Astrocyte of the hippocampus (primary cell): Measurements from ENCODE around the gene CCDC87.
A peak's percentile ranks its signal among the peaks of the same experiment; 100 is the strongest.
"Not testable (repeated sequence)": the region's sequence is repeated elsewhere in the genome, so short reads cannot be mapped to it uniquely, and the experiment has no call there.

Experiments
- DNase-seq: peaks from one replicate; pipeline ENCODE4 v3.0.0; 2011; ENCODE audit warnings: low read depth, low spot score

CCDC87 gene

GRCh38 chr11:66582565-66583147 lies 10.2 kb downstream of the CCDC87 start:
- not testable (repeated sequence) for DNase-seq

GRCh38 chr11:66581261-66581660 lies 11.6 kb downstream of the CCDC87 start:
- DNase-seq = no peak

- no peak for DNase-seq
Measured at GRCh38 chr11:66580803-66581202, 12.1 kb downstream of the CCDC87 start.

- DNase-seq = peak; percentile 86
Measured at GRCh38 chr11:66579017-66579606, 13.8 kb downstream of the CCDC87 start.

GRCh38 chr11:66570850-66571180 lies 22.0 kb downstream of the CCDC87 start:
- no peak for DNase-seq

DNA sequence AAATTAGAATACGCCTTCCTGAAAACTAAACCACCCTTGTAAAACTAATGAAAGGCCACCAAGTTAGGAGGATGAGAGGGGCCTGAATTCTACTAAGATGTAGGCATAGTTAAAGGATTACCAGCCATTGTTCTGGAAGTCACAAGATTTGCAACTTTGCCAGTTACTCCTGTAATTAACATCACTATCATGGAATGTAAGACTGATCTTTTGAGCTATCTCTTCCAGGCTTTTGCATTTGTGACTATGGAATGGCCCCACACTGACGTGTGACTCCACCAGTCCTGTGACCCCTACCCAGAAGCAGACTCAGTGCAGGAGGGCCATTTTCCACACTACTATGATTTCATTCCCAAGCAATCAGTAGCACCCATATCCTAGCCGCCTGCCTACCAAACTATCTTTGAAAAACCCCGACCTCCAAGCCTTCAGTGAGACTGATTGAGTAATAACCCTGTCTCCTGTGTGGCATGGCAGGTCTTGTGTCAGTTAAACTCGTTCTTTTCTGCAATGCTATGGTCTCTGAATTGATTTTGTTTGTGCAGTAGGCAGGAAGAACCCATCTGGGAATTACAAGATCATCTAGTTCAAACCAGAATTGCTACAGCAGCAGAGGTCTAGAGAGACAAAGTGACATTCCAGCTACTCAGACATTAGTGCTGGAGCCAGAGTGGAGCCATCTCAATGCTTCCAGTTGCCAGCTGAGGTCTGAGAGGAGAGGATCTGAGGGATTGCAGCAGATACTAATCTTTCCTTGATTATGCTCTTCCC lies 22.6 kb downstream of the CCDC87 start:
- DNase-seq = no peak

DNA sequence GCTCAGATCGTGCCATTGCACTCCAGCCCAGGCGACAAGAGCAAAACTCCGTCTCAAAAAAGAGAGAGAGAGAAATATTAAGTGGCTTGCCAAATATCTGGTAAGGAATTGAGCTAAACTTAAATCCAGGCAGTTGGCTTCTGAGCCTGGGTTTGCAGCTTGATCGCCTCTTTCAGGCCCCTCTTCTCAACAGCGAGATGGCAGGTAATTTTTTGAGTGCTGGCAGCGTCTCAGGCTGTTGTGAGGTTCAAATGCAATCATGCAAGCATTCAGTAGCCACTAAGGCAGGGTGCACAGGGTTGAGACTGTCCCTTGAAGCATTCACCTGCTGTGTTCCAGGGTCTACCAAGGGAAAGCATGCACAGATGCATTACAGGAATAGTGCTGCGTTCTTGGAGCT lies 23.8 kb downstream of the CCDC87 start:
- DNase-seq = no peak

DNA sequence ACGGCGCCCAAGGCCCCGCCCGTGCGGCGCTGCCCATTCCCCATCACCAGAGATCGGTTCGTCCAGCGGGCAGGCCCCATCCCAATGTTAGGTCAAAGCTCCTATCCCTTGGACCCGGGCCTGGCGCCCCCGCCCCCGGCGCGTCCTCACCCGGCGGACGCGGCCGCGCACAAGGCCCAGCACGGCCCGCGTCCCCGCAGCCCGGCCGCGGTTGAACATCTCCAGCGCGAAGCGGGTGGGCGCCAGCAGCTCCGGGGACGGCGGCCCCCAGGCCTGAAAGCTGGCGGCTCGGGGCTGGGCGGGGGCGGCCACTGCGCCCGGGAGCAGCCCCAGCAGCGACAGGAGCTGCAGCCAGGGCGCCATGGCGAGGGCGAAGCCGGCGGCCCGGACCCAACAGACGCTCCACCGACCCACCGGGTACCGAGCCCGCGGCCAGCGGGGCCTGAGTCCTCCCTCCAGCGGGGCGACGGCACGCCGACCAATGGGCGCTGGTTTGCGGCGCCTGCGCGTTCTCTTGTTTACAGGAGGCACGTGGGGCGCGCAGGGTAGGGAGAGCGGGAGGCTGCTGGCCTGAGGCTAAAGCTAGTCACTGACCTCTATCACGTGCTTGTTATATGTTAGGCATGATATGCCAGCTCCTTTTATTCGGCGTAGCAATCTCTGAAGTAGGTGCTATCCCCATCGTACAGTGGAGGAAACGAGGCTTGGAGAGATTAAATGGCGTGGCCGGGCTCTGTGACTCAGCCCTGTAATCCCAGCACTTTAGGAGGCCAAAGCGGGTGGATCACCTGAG lies 24.5 kb downstream of the CCDC87 start, which contains the start of gene CTSF:
Gene CTSF (minus strand): TSS at position 483 of the 793 bp plus-strand sequence. CDS start 120 bp downstream, at position 363.
- peak; percentile 88 for DNase-seq

GRCh38 chr11:66567787-66568123 lies 25.1 kb downstream of the CCDC87 start:
- DNase-seq = no peak

GRCh38 chr11:66566221-66566620 lies 26.6 kb downstream of the CCDC87 start:
- no peak for DNase-seq

GRCh38 chr11:66564984-66565383 lies 27.9 kb downstream of the CCDC87 start:
- no peak for DNase-seq

- DNase-seq = no peak
Measured at GRCh38 chr11:66564538-66564937, 28.3 kb downstream of the CCDC87 start.

DNA sequence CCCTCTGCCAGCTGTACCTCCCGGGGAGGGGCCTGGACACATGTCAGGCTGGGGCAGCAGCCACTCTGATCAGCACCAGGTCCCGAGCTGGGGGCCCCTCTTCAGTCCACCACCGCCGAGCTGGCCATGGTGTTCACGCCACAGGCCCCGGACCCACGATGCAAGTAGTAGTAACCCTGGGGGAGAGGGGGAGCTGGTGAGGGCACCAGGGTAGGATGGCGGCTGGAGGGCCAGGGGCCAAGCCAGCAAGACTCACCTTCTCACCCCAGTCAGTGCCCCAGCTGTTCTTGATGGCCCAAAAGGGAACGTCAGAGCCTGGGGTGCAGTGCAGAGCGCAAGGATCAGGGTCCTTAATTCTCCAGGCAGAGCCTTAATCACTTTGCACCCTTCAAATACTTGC lies 29.0 kb downstream of the CCDC87 start:
- no peak for DNase-seq

DNA sequence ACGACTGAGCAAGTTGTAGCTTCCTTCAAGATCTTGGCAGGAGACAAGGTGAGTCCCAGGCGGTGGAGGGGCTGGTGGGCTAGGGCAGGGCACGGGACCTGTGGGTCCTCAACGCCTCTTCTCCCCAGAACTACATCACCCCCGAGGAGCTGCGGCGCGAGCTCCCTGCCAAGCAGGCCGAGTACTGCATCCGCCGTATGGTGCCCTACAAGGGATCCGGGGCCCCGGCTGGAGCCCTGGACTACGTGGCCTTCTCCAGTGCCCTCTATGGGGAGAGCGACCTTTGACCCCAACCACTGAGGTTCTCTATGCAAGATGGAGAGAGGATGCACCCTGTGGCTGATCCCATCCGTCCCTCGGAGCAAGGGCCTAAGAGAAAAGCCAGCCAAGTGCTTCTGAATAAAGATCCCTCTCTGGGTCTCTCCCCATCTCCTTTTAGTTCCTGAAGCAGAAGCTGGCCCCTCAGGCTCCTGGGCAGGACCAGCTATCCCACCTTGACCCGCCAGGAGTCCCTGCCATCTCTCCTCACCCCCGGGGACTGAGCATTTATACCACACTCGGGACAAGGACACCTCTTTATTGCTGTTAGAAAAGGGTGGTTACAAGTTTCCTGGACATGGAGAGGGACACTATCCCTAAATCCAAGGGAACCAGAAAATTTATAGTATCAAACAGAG lies 29.8 kb downstream of the CCDC87 start:
- no peak for DNase-seq

DNA sequence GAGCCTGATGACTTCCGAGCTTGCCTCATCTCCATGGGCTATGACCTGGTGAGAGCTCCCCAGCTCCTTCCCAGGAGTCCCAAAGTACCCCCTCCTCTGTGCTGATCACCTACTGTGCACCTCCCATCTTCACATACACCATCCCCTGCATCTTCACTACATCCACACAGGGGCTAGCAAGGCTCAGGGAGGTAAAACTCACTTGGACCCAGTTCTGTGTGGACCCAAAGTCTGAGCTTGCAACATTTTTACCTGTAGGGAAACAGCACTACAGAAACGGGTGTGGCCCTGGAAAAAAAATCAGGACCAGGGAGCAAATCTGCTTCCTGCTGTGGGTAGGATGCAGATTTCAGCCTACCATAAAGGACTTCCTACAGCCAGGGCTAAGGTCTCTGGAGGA lies 30.6 kb downstream of the CCDC87 start:
- no peak for DNase-seq

GRCh38 chr11:66561975-66562248 lies 31.0 kb downstream of the CCDC87 start:
- no peak for DNase-seq

DNA sequence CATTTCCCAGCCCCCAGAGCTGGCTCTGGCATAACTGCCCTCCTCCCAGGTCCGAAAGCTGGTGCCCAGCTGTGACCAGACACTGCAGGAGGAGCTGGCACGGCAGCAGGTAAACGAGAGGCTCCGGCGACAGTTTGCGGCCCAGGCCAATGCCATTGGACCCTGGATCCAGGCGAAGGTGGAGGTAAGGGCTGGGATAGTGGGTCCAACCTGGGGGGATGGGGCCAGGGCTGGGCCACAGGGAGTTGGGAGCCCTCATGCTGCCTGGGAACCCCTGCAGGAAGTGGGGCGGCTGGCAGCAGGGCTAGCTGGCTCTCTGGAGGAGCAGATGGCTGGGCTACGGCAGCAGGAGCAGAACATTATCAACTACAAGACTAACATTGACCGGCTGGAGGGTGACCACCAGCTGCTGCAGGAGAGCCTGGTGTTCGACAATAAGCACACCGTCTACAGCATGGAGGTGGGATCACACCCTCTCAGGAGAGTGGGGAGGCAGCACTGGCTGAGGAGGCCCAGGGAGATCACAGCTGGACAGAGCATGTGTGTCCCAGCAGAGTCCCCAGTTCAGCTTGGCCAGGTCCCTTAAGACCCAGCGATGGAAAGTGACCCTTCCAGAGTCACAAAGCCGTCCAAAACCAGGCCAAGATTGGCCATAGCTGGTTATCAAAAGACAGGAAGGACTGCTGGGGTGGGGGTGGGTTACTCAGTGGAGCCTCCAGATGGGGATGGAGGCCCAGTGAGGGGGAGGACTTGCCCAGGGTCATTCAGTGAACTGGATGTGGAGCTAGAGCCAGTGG lies 31.5 kb downstream of the CCDC87 start:
- DNase-seq = no peak

GRCh38 chr11:66559866-66560676 lies 32.8 kb downstream of the CCDC87 start:
- no peak for DNase-seq

DNA sequence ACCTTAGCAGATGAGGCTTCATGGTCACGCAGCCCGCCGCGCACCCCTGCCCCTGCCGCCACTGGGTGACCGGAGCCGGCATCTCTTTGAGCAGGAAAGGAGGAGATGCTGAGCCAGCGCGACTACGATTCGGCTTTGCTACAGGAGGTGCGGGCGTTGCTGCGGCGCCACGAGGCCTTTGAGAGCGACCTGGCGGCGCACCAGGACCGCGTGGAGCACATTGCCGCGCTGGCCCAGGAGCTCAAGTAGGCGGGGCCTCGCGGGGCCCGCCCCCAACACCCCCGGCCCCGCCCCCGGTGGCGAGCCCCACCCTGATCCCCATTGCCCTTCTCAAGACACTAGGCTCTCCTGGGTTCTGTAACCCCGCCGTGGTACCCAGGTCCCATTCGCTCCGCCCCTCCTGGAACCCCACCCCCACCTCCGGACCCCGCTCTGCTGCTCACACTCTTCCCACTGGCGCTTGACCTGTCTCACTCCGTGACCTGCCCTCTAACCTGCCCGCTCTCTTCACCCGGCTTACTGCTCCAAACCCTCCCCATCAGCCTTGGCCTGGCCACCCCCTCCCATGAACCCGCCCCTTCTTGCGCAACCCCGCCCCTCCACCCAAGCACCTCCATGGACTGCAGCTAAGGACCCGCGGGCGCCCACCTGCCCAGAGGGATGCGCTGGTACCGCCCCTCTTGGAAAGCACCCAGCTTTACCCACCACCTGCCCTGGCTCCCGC lies 33.6 kb downstream of the CCDC87 start:
- DNase-seq = peak; percentile 29
